Measurements from ENCODE around the gene COL27A1.

COL27A1 gene

DNA sequence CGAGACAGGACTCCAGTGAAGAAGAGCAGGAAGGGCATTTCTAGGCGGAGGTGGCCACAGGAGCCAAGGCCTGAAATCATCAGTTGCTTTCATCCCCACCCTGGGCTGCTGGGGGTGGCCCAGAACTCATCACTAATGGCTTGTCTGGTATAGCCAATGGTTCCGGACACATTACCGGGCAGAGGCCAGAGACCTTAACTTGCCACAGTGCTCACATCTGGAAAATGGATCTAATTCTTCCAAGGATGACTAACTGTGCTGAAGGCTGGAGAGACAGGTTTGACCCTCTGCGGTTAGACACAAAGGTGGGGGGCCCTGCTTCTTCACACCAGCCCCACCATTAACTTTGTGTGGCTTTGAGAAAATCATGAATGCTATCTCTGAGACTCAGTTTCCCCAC lies 6.2 kb upstream of the COL27A1 start:
- no peak for DNase-seq (ENCODE audit: low read depth in 2 of 2)

- DNase-seq (ENCODE audit: low read depth in 2 of 2): no peak
Observed at GRCh38 chr9:114149765-114150340, 5.5 kb upstream of the COL27A1 start.

DNA sequence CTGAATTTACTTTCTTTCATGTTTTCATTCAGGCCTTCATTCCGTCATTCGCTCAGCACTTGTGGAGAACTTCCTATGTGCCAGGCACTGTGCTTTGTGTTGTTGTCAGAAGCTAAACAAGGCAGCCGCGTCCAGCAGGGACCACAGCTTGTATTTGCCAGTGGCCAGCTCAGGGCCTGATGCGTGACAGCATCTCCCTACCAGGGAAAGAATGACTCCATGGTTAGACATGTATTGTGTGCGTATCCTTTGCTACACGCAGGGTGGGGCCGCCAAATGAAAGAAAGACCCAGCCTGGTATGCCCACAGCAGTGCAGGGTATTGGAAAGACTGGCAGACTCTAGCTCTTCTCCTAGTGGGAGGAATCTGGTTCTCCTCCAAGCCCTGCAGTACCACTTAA lies 4.7 kb upstream of the COL27A1 start:
- no peak for DNase-seq (ENCODE audit: low read depth in 2 of 2)

DNA sequence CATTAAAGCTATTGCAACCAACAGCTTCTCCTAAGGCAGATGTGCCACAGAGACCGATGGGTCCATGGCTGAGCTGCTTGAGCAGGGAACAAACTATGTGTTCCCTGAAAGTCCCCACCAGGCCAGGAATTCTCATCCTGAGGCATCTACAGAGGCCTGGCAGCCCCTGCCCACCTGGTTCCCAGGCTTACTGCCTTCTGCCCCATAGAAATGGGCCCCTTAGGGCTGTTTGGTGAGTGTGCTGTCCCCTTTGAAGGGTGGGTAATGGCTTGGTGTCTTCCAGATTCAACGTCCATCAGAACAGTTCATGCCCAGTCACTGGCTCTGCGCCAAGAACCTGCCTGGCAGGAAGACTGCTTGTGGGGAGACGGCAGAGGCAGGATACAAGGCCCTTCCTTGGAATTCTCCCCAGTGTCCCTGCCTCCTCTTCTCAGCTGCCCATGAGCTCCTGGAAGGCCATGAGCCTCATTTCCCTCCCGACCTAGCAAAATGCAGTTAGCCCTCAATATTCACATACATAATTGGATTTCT lies 3.8 kb upstream of the COL27A1 start:
- no peak for DNase-seq (ENCODE audit: low read depth in 2 of 2)

DNA sequence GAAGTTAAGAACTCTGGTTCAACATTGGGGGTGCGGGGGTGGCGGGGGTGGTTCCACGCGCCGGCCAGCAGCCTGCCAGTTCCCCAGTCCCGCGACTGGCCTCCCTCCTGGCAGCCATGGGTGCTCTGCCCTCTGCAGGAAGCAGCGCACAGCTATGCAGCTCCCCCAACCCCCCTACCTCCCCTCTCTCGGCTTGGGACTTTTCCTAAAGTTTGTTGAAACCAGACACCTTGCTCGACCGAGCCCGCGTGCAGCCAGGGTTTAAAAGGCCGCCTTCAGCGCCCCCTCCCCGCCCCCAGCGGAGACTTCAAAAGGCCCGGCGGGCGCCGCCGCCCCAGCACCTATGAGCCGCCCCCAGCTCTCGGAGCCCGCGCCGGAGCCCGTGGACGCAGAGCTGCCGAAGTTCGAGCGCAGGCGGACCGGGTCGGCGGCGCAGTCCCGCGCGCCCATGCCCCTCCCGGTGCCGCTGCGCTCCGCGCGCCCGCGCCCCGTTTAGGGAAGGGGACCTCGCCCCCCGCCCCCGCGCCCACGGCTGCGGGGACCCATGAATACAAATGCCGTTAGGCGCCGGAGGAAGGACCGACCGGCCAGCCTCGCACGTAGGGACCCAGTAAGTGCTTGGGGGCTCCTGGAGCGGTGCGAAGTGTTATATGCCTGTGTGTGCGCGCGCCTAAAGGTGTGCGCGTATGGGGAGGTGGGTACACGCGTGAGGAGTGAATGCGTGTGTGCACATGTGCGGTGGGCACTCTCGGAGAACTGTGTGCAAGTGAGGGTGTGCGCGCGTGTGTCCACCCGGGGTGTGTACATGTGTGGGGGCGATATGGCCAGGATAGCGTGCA lies 1.4 kb upstream of the COL27A1 start:
- DNase-seq (ENCODE audit: low read depth in 2 of 2): no peak

GRCh38 chr9:114154600-114155102 lies 686 bp upstream of the COL27A1 start:
- no peak for DNase-seq (ENCODE audit: low read depth in 2 of 2)

DNA sequence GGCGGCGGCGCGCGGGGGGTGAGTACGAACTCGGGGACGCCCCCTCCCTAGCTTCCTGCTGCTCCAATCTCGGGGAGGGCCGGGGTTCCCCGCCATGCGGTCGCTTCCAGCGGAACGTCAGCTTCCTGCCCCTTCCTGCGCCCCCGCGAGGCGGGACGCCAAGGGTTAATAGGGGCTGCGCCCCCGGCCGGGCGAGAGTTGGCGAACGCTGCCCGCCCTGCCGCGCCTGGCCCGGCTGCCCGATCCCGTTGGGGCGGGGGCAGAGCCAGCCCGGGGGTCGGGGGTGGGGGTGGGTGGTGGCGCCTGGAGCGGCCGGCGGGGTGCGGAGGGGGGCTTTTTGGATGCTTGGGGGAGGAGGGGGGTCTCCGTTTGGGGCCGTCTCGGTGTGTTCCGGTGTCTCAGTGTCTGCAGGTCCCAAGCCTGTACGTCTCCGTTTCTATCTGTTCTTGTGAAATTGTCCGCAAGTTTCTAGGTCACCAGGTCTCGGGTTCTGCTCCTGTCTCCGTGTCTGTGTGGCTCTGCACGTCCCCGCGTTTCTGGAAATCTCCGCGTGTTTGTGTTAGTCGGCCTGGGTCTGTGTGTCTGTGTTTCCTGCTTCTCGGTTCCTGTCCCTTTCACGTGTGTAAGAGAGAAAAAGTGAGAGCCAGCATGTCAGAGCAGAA lies 789 bp downstream of the COL27A1 start:
- DNase-seq (ENCODE audit: low read depth in 2 of 2): no peak

- no peak for DNase-seq (ENCODE audit: low read depth in 2 of 2)
Observed at GRCh38 chr9:114156657-114157421, 1.5 kb downstream of the COL27A1 start.

DNA sequence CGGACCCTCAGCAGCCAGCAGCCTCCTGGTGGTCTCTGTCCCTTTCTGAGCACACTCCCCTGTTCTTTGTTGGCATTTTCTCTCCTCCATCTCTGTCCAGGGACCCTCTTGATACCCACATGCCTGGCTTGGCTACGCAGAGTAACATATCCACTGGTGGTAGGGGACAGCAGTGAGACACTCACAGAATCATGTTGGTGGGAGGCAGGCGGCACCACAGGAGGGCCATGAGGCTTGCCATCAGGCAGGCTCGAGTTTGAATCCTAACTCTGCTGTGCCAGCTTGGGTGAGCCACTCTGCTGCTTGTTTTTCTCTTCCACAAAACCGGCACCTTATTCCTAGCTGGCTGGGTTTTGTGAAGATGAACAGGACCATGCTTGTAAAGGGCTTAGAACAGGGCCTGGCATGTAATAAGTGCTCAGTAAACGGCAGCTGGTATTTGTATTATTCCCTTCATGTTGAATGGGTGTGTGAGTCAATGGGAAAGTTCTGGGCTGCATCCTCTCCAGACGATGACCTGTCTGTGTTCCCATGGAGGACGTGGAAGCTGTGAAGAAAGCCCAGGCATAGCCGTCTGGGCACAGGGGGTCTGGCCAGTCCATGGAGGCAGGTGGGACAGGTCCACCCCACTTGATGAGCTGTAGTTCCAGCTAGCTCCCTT lies 2.3 kb downstream of the COL27A1 start:
- DNase-seq (ENCODE audit: low read depth in 2 of 2): no peak

DNA sequence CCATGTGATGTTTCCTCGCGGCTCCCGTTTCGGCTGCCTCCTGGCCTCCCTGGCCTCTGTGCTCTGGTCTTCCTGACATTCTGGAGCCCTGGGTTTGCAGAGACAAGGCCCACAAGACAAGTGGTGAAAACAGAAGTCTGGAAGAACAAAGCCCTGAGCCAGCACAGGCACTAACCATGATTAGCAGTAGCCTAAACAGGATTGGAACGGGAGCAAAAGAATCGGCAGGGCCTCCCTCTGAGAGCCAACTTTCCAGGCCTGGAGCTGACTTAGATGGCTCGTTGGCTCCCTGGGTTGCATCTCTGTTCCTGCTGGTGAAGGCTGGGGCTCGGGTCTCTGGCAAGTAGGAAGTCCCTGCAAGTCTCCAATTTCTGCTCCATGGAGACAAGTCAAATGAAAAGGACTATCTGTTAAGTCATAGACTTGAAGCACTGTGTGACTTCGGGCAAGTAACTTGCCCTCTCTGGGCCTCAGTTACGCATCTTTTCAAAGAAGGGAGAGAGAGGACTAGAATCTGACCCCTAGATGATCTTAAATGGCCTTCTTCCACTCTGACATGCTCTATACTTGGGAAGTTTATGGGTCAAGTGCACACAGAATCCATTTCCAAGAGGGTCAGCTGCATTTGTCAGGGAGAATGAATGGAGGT lies 3.3 kb downstream of the COL27A1 start:
- no peak for DNase-seq (ENCODE audit: low read depth in 2 of 2)

DNA sequence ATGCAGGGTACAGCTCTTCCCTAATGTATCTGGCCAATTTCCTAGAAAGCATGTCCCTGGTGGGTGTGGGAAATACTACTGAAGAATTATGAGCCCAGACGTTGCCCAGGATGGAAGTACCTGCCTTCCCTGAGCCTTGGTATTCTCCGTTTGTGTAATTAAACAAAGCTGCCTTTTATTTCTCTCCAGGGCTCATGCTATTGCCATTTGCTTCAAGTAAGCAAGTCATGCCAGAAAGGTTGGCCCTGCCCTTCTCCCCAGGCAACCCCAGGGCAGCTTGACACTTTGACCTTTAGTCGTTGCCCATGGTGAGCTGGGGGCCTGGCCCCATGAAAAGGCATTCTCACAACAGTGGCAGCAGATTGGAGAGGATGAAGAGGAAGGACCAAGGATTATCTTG lies 4.4 kb downstream of the COL27A1 start:
- no peak for DNase-seq (ENCODE audit: low read depth in 2 of 2)

- DNase-seq (ENCODE audit: low read depth in 2 of 2): no peak
Observed at GRCh38 chr9:114161513-114161912, 6.2 kb downstream of the COL27A1 start.

GRCh38 chr9:114163517-114163951 lies 8.2 kb downstream of the COL27A1 start:
- DNase-seq (ENCODE audit: low read depth in 2 of 2): no peak

DNA sequence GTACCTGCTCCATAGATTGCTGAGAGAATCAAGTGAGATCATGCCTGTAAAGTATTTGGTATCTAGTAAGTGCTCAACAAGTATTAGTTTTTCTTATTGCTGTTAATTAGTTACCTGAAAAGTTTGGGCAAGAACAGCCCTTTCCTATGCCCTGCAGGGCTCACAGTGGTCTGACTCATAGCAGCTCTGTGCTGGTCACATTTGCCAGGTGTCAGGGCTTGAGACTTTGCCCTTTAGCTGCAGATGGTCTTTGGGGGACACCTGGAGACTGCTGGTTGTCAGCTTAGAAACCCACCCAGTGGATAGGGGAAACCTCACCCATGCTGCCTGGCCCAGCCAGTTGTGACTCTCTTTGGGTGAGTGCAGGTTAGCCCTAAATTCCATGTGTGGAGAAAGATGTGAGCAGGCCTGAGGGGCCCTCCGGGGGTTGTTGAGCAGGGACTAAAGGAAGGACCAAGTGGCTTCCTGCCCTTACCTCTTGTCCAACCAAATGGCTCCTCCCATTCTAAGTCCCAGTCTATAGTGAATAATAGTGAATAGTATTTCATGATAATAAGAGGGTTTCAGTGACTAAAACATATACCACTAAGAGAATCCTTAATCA lies 9.0 kb downstream of the COL27A1 start:
- no peak for DNase-seq (ENCODE audit: low read depth in 2 of 2)

DNA sequence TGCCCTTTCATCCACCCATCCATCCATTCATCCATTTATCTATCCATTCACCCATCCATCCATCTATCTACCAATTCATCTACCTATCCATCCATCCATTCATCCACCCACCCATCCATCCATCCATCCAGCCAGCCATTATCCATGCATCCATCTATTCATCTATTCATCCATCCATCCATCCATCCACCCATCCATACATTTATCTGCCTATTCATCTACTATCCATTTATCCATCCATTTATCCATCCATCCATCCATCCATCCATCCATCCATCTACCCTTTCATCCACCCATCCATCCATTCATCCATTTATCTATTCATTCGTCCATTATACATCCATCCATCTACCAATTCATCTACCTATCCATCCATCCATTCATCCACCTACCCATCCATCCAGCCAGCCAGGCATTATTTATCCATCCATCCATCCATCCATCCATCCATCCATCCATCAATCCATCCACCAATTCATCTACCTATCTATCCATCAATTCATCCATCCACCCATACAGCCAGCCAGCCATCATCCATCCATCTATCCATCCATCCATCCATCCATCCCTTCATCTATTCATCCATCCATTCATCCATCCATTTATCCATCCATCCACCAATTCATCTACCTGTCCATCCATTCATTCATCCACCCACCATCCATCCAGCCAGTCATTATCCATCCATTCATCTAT lies 10.2 kb downstream of the COL27A1 start:
- no peak for DNase-seq (ENCODE audit: low read depth in 2 of 2)

DNA sequence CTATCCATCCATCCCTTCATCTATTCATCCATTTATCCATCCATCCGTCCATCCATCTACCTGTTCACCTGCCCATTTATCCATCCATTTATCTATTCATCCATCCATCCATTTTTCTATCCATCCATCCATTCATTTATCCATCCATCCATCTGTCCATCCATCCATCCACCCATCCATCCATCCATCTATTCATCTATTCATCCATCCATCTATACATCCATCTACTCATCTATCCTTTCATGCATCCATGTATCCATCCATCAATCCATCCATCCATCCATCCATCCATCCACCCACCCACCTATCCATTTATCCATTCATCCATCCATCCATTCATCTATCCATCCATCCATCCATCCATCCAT lies 10.8 kb downstream of the COL27A1 start:
- DNase-seq (ENCODE audit: low read depth in 2 of 2): no peak

- DNase-seq (ENCODE audit: low read depth in 2 of 2): no peak
Observed at GRCh38 chr9:114166614-114167572, 11.6 kb downstream of the COL27A1 start.

- DNase-seq (ENCODE audit: low read depth in 2 of 2): no peak
Observed at GRCh38 chr9:114167591-114168091, 12.3 kb downstream of the COL27A1 start.

Measured in stimulated activated CD8-positive, alpha-beta memory T cell treated with anti-CD3 and anti-CD28 coated beads, Interleukin-15, amount 100 ng/mL, for 48 hours (primary cell).